ENCODE measurements around the gene ROR2. TPM values are rescaled to one million over a fixed set of nuclear protein-coding genes. Genes with fewer than 3 reads are reported as not detected.

ROR2 gene
- total and polyA plus RNA-seq, 2 of the 13 experiments (the other 11 are each of a cell fraction or from before 2014, with no cell fraction given): not detected

DNA sequence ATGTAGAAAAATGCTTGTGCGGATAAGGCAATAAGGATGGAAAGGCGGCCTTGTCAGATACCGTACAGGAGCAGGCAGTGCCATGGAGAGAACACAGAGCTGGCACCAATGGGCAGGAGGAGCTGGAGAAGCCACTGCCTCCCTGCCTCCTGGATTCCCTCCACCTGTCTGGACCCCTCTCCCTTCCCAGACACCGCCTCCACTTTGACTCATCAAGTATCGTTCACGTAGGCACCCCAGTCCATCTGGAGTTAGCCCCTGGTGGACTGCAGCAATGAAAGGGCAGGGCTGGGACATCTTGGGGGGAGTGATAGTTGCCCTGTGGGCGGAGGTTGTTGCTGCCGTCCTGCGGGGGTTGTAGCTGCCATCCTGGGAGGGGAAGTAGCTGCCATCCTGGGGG is 232.0 kb downstream of the ROR2 start:
- no peak for DNase-seq (ENCODE audit: low spot score)
- intact Hi-C loops (cut with micrococcal nuclease; ENCODE audit: unreplicated experiment): no loop called here
- Histone ChIP-seq H3K4me3 (replicated peaks in 1 of 3; ENCODE audit: insufficient read depth in 1 of 3, low read depth in 2 of 3, low read length in 3 of 3) (no peak overlapping the region), H3K9me3 (ENCODE audit: low read length) (no peaks in the 10 kb centered on the region), H3K4me1 (ENCODE audit: insufficient read depth, low read length) (no peaks in the 10 kb centered on the region), H3K27ac (ENCODE audit: extremely low read length, insufficient read depth, low read length) (no peak overlapping the region), H3K79me2 (ENCODE audit: insufficient read depth, low read length) (no peaks in the 10 kb centered on the region), H3K9ac (ENCODE audit: insufficient read depth, low read depth, low read length) (no peak overlapping the region), H3K27me3 (ENCODE audit: control insufficient read depth in 1 of 2, insufficient read depth in 2 of 2, low read length in 2 of 2) (peaks cover 1 to 19% of the 10 kb centered on the region in 2 experiments; a peak in 3 of 5 replicates), H4K20me1 (ENCODE audit: insufficient read depth, low read length) (no peaks in the 10 kb centered on the region), H3K4me2 (ENCODE audit: low read depth, low read length) (no peak overlapping the region), H2AFZ (ENCODE audit: low read length) (no peak overlapping the region), H3K36me3 (replicated peaks in 1 of 2; ENCODE audit: control insufficient read depth in 1 of 2, insufficient read depth in 2 of 2, low read length in 2 of 2) (no peaks in the 10 kb centered on the region)
- ChIA-PET CTCF (ENCODE audit: low intra/inter-chr PET ratio, low total read pairs) (no interaction called here), POLR2A (no interaction called here)
- no peak for ATAC-seq
- TF ChIP-seq DMAP1 (CRISPR knock-in tag; IDR thresholded peaks at IDR 0.05): no peak
- no peak for TF ChIP-seq HNRNPH1 (optimal IDR thresholded peaks at IDR 0.05; ENCODE audit: low read depth, low read length)
- no peak for TF ChIP-seq TBX3 (IDR thresholded peaks at IDR 0.05; ENCODE audit: borderline replicate concordance)
- no peak for TF ChIP-seq NCOA2 (CRISPR knock-in tag; IDR thresholded peaks at IDR 0.05)
- no peak for TF ChIP-seq ESRRA (CRISPR knock-in tag; IDR thresholded peaks at IDR 0.05; ENCODE audit: low read depth)
- no peak for FAIRE-seq
- 34% methylated on average over 9 of the region's 9 CpGs for WGBS (ENCODE audit: low lambda C conversion rate)
- BruUV-seq (replicated peaks): no TSS peak
- in situ Hi-C loops (cut with HindIII; ENCODE audit: extremely low pct_ligation_motif_present, low pct_unique_long_range_greater_than_20kb): no loop called here

DNA sequence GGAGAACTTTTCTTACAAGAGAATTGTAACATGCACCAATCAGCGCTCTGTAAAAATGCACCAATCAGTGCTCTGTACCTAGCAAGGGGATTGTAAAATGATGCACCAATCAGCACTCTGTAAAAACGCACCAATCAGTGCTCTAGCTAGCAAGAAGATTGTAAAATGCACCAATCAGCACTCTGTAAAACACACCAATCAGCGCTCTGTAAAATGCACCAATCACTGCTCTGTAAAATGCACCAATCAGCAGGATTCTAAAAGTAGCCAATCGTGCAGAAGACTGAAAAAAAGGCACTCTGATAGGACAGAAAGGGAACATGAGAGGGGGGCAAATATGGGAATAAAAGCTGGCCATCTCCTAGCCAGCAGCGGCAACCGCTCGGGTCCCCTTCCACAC is 233.2 kb downstream of the ROR2 start:
- TF ChIP-seq HOXA7 (CRISPR knock-in tag; IDR thresholded peaks at IDR 0.05): no peak
- TF ChIP-seq, protein P1, sequence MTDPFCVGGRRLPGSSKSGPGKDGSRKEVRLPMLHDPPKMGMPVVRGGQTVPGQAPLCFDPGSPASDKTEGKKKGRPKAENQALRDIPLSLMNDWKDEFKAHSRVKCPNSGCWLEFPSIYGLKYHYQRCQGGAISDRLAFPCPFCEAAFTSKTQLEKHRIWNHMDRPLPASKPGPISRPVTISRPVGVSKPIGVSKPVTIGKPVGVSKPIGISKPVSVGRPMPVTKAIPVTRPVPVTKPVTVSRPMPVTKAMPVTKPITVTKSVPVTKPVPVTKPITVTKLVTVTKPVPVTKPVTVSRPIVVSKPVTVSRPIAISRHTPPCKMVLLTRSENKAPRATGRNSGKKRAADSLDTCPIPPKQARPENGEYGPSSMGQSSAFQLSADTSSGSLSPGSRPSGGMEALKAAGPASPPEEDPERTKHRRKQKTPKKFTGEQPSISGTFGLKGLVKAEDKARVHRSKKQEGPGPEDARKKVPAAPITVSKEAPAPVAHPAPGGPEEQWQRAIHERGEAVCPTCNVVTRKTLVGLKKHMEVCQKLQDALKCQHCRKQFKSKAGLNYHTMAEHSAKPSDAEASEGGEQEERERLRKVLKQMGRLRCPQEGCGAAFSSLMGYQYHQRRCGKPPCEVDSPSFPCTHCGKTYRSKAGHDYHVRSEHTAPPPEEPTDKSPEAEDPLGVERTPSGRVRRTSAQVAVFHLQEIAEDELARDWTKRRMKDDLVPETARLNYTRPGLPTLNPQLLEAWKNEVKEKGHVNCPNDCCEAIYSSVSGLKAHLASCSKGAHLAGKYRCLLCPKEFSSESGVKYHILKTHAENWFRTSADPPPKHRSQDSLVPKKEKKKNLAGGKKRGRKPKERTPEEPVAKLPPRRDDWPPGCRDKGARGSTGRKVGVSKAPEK (CRISPR knock-in tag; IDR thresholded peaks at IDR 0.05; ENCODE audit: borderline replicate concordance): no peak
- 0 out of 4 replicates have a peak, but pooled peaks of 1 of the 2 experiments have one; percentile 6 for TF ChIP-seq MAFK (conservative IDR thresholded peaks at IDR 0.05 in 1 of 2, IDR thresholded peaks at IDR 0.05 in 1 of 2; ENCODE audit: low read length in 2 of 2)
- no peak for TF ChIP-seq ZNF562 (CRISPR knock-in tag; IDR thresholded peaks at IDR 0.05; ENCODE audit: borderline replicate concordance)
- TF ChIP-seq, protein P2, sequence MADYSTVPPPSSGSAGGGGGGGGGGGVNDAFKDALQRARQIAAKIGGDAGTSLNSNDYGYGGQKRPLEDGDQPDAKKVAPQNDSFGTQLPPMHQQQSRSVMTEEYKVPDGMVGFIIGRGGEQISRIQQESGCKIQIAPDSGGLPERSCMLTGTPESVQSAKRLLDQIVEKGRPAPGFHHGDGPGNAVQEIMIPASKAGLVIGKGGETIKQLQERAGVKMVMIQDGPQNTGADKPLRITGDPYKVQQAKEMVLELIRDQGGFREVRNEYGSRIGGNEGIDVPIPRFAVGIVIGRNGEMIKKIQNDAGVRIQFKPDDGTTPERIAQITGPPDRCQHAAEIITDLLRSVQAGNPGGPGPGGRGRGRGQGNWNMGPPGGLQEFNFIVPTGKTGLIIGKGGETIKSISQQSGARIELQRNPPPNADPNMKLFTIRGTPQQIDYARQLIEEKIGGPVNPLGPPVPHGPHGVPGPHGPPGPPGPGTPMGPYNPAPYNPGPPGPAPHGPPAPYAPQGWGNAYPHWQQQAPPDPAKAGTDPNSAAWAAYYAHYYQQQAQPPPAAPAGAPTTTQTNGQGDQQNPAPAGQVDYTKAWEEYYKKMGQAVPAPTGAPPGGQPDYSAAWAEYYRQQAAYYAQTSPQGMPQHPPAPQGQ (CRISPR knock-in tag; IDR thresholded peaks at IDR 0.05; ENCODE audit: borderline replicate concordance): no peak
- H3K27ac ChIP-seq (ENCODE audit: extremely low read length, insufficient read depth, low read length): no peak overlapping the region
- no peaks in the 10 kb centered on the region for H3K36me3 ChIP-seq (replicated peaks in 1 of 2; ENCODE audit: control insufficient read depth in 1 of 2, insufficient read depth in 2 of 2, low read length in 2 of 2)
- DNase-seq (ENCODE audit: low spot score) (no peak), FAIRE-seq (no peak), ATAC-seq (no peak)
- intact Hi-C loops (cut with micrococcal nuclease; ENCODE audit: unreplicated experiment): no loop called here
- H3K79me2 ChIP-seq (ENCODE audit: insufficient read depth, low read length): no peaks in the 10 kb centered on the region
- in situ Hi-C loops (cut with HindIII; ENCODE audit: extremely low pct_ligation_motif_present, low pct_unique_long_range_greater_than_20kb): no loop called here
- no peak overlapping the region for H3K4me3 ChIP-seq (replicated peaks in 1 of 3; ENCODE audit: insufficient read depth in 1 of 3, low read depth in 2 of 3, low read length in 3 of 3)
- no peak overlapping the region for H3K4me2 ChIP-seq (ENCODE audit: low read depth, low read length)
- peaks cover 1 to 14% of the 10 kb centered on the region in 2 experiments; a peak in 2 of 5 replicates for H3K27me3 ChIP-seq (ENCODE audit: control insufficient read depth in 1 of 2, insufficient read depth in 2 of 2, low read length in 2 of 2)
- H3K4me1 ChIP-seq (ENCODE audit: insufficient read depth, low read length): no peaks in the 10 kb centered on the region
- no TSS peak for BruUV-seq (replicated peaks)
- no peak overlapping the region for H2AFZ ChIP-seq (ENCODE audit: low read length)
- no peaks in the 10 kb centered on the region for H4K20me1 ChIP-seq (ENCODE audit: insufficient read depth, low read length)
- H3K9ac ChIP-seq (ENCODE audit: insufficient read depth, low read depth, low read length): no peak overlapping the region
- WGBS (ENCODE audit: low lambda C conversion rate): 48% methylated on average over 7 of the region's 7 CpGs
- ChIA-PET CTCF (ENCODE audit: low intra/inter-chr PET ratio, low total read pairs) (no interaction called here), POLR2A (no interaction called here)
- H3K9me3 ChIP-seq (ENCODE audit: low read length): no peaks in the 10 kb centered on the region
